Measurements from ENCODE around the gene LCN2.

LCN2 gene

DNA sequence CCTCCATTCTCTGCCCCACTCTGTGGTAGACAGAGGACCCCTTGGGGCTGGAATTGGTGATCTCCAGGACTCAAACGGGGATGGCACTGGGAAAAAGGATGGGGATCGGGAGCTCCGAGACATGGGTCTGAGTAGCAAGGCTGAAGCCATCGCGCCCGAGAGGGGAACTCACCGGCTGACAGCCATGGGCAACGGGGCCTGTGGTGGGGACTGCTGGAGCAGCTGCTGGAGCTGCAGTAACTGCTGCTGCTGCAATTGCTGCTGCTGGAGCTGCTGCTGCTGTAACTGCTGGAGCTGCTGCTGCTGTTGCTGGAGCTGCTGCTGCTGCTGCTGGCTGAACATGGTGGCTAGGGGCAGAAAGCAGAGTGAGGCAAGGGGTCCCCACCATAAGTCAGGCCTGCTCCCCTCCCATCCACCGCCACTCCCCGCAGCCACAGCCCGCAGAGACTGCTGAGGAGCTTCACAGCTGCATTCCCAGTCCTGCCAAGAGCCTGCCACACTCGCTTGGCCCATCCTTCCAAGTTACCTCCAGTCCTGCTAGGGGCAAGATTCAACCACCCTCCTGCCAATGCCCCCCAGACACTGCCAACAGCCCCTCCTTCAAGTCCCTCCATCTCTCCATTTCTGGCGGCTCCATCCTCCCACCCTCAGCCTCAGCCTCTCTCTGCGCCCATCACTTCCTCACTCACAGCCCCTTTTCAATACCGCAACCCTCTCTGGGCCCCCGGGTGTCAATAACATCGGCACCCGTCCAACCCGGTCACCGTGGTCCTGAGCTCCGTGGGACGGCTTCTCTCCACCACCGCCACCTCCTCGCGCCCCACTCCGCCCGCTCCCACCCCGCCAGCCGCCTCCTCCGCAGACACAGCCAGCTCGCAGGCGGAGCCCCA lies 41.5 kb downstream of the LCN2 start:
- peak overlapping the region; percentile 59; the same call in 1 of the 2 replicates for H3K4me3 ChIP-seq (ENCODE audit: low read length)
- no peak for TF ChIP-seq ZNF274 (IDR thresholded peaks at IDR 0.05; ENCODE audit: low read depth, low read length)

DNA sequence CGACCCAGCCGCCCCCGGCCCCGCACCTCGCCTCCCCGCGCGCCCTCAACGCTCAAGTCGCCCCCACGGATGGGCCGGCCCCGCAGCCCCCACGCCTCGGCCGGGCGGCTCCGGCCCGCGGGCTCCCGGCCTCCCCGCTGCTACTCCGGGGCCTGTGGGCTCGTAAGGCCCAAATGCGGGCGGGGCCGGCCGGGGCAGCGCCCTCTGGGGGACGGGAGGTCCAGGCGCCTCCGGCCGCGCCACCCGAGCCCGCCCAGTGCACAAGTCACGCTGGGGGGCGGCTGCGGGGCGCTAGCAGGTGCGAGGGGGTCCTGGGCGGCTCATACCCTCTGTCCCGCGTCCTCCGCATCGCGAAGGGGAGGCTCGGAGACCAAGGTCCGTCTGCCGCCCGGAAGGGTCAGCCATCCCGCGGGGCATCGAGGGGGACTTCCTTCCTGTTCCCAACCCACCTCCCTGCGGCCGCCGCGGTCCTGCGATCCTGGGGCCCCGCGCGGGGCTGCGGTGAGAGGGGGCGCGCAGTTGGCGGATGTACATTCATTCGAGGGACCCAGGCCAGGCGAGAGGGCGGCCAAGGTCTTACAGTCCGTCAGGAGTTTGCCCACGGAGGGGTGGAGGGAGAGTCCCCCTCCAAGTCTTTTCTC lies 42.3 kb downstream of the LCN2 start, which contains the start of gene CIZ1:
TSS of gene CIZ1 (minus strand) at position 167 of the 641 bp plus-strand sequence. CDS start 715 bp downstream, outside the sequence.
- peak within 1 kb of the TSS; percentile 59 for H3K4me3 ChIP-seq (ENCODE audit: low read length)
- no peak for TF ChIP-seq ZNF274 (IDR thresholded peaks at IDR 0.05; ENCODE audit: low read depth, low read length)

DNA sequence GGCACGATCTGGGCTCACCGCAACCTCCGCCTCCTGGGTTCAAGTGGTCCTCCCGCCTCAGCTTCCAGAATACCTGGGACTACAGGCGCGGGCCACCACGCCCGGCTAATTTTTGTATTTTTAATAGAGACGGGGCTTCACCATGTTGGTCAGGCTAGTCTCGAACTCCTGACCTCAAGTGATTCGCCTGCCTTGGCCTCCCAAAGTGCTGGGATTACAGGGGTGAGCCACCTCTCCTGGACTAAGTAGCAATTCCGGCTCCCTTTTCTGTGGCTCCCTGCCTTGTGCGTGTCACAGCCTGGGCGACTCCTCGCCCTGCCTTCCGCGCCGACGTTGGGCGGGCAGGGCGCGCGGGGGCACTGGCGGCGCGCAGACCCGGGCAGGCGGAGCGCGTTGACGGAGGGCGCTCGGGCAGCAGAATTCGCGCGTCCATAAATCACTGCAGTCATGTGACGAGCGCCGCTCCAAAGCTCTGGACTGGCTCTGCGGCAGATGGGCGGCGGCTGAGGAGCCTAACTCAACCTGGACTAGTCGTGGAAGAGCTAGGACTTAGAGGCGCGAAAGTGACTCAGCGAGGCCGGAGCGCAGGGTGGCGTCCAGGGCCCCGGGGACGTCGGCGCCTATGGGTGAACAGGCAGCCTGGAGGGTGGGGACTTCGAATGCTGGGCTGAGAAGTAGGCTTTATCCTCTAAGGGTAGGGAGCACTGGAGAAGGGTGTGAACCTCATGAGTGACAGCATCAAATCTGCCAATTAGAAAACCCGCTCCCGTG lies 43.5 kb downstream of the LCN2 start:
- H3K4me3 ChIP-seq (ENCODE audit: low read length): peak overlapping the region; percentile 59; the same call in 1 of the 2 replicates
- TF ChIP-seq ZNF274 (IDR thresholded peaks at IDR 0.05; ENCODE audit: low read depth, low read length): no peak

DNA sequence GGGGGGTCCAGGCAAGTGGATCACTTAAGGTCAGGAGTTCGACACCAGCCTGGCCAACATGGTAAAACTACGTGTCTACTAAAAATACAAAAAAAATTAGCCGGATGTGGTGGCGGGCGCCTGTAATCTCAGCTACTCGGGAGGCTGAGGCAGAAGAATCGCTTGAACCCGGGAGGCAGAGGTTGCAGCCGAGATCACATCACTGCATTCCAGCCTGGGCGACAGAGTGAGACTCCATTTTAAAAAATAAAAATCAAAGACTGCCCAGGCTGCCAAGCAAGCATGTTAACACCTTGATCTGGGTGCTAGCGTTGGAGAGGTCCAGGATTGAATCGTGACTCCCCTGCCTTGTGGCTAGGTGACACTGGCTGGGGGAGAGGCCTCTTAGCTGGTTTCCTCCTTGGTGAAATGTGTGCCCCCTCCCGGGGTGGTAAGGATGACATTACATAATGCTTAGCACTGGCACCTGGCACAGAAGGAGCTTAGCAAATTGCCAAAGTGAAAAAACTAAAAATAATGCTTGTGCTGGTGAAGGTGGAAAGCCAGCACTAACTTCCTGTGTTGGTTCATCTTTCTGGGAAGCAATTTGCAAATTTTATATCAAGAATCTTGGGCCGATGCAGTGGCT lies 44.3 kb downstream of the LCN2 start:
- TF ChIP-seq ZNF274 (IDR thresholded peaks at IDR 0.05; ENCODE audit: low read depth, low read length): no peak
- no peak overlapping the region for H3K4me3 ChIP-seq (ENCODE audit: low read length)

DNA sequence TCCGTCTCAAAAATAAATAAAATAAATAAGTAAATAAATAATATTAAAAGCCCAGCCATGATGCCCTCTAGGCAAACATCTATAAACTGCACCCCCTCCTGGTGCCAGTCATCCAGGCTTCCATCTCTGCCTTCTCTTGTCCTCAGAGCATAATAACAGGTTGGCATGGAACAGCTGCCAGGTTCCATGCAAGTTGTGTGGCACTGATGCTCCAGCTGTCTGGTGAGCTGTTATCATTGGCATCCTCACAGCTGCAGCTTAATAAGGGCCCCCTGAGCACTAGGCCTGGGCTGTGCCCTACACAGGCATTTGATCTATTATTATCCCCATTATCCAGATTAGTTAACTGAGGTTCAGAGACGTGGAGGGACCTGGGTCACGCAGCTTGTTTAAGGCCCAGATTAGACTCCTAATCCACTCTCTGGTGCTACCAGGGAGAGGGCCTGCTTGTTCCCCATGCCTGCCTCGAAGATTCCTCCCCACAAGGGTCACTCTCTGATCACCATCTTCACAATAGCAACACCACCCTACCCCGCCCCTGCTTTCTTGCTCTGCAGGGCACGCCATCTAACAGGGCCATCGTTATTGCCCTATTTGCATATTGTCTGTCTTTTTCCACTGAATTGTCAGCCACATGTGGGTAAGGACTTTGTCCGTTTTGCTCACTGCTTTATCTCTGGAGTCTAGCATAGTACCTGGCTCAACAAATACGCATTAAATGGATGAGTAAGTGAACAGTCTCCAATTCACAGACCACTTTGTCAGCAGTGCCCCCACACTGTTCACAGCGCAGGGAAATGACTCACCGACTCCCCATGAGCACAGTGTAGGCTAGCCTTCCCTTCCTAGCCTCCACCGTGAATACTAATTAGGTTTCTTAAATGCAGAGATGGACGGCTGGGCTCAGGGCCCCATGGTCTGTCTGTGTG lies 52.5 kb downstream of the LCN2 start:
- TF ChIP-seq ZNF274 (IDR thresholded peaks at IDR 0.05; ENCODE audit: low read depth, low read length): no peak
- H3K4me3 ChIP-seq (ENCODE audit: low read length): no peak overlapping the region

DNA sequence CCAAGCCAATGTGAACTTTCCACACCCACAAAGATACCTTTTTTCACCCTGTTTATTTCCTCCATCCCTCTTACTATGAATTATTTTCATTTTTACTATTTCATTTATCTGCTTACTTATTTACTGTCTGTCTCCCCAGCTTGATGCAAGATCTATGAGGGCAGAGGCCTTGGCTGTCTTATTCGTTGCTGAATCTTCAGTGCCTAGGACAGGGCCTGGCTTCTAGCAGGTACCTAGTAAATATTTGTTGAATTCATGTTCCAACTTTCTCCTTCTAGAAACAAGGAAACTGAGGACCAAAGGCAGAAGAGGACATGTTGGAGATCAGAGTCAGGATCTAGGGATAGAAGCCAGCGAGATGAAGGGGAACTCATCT lies 53.4 kb downstream of the LCN2 start:
- TF ChIP-seq ZNF274 (IDR thresholded peaks at IDR 0.05; ENCODE audit: low read depth, low read length): no peak
- H3K4me3 ChIP-seq (ENCODE audit: low read length): no peak overlapping the region
